Measurements from ENCODE around the gene EMC8. TPM values are rescaled to one million over a fixed set of nuclear protein-coding genes. Genes with fewer than 3 reads are reported as not detected.

Gene EMC8
- polyA plus RNA-seq, 1 of the 3 experiments (the other 2 are of a cell fraction): 45.9 TPM

- H3K36me3 ChIP-seq (replicated peaks in 1 of 2; ENCODE audit: control insufficient read depth in 1 of 2, insufficient read depth in 2 of 2, low read length in 1 of 2): no peaks in the 10 kb centered on the region
- H3K27ac ChIP-seq (ENCODE audit: low read depth in 2 of 2, low read length in 1 of 2): no peak overlapping the region
- no peak overlapping the region for H3K4me3 ChIP-seq (ENCODE audit: low read depth in 2 of 2, low read length in 1 of 2)
- no peaks in the 10 kb centered on the region for H3F3A ChIP-seq (replicated peaks; ENCODE audit: insufficient read depth)
- CTCF ChIA-PET: interaction anchor here (1.2 kb wide), 1 partner anchor 20 kb away, joined by 5 read pairs; no protein-coding TSS in a partner anchor
- POLR2A ChIA-PET: no interaction called here
- no peak overlapping the region for H2AFZ ChIP-seq (ENCODE audit: low read depth)
- no peaks in the 10 kb centered on the region for H3K9me2 ChIP-seq
- no peaks in the 10 kb centered on the region for H3K4me1 ChIP-seq (ENCODE audit: control insufficient read depth in 1 of 2, insufficient read depth in 2 of 2, low read depth in 1 of 2, low read length in 1 of 2)
- peaks cover 96% of the 10 kb centered on the region for H3K27me3 ChIP-seq (ENCODE audit: insufficient read depth)
- no peak for DNase-seq
- no peak for TF ChIP-seq IRF3 (IDR thresholded peaks at IDR 0.05; ENCODE audit: low read depth, low read length)
- no peak for TF ChIP-seq TEAD4 (IDR thresholded peaks at IDR 0.05; ENCODE audit: borderline replicate concordance, insufficient read depth)
- TF ChIP-seq RAD21 (IDR thresholded peaks at IDR 0.05; ENCODE audit: low read length): no peak
- H4K20me1 ChIP-seq (ENCODE audit: insufficient read depth): no peaks in the 10 kb centered on the region
- no peaks in the 10 kb centered on the region for H3K79me2 ChIP-seq (ENCODE audit: insufficient read depth)
- no peak overlapping the region for H3K4me2 ChIP-seq
- no peaks in the 10 kb centered on the region for H3K9me3 ChIP-seq
- no peak overlapping the region for H3K9ac ChIP-seq
- WGBS (ENCODE audit: low lambda C conversion rate): 7% methylated on average over 3 of the region's 10 CpGs
These were observed 41.5 kb upstream of the EMC8 start for GRCh38 chr16:85840801-85841200.

GRCh38 chr16:85840395-85840794 is 41.1 kb upstream of the EMC8 start:
- H3K27ac ChIP-seq (ENCODE audit: low read depth in 2 of 2, low read length in 1 of 2): no peak overlapping the region
- no peaks in the 10 kb centered on the region for H3K4me1 ChIP-seq (ENCODE audit: control insufficient read depth in 1 of 2, insufficient read depth in 2 of 2, low read depth in 1 of 2, low read length in 1 of 2)
- H3K27me3 ChIP-seq (ENCODE audit: insufficient read depth): peaks cover 99% of the 10 kb centered on the region
- DNase-seq: no peak
- no peaks in the 10 kb centered on the region for H4K20me1 ChIP-seq (ENCODE audit: insufficient read depth)
- H3F3A ChIP-seq (replicated peaks; ENCODE audit: insufficient read depth): no peaks in the 10 kb centered on the region
- no peaks in the 10 kb centered on the region for H3K79me2 ChIP-seq (ENCODE audit: insufficient read depth)
- no peaks in the 10 kb centered on the region for H3K36me3 ChIP-seq (replicated peaks in 1 of 2; ENCODE audit: control insufficient read depth in 1 of 2, insufficient read depth in 2 of 2, low read length in 1 of 2)
- POLR2A ChIA-PET: no interaction called here
- H2AFZ ChIP-seq (ENCODE audit: low read depth): no peak overlapping the region
- no peak overlapping the region for H3K4me2 ChIP-seq
- CTCF ChIA-PET: interaction anchor here (1.2 to 1.4 kb wide), 2 partner anchors 19 to 176 kb away, joined by 3 to 5 read pairs; no protein-coding TSS in a partner anchor
- H3K4me3 ChIP-seq (ENCODE audit: low read depth in 2 of 2, low read length in 1 of 2): no peak overlapping the region
- 0% methylated on average over 2 of the region's 9 CpGs for WGBS (ENCODE audit: low lambda C conversion rate)
- H3K9ac ChIP-seq: no peak overlapping the region
- no peaks in the 10 kb centered on the region for H3K9me2 ChIP-seq
- TF ChIP-seq RAD21 (IDR thresholded peaks at IDR 0.05; ENCODE audit: low read length): no peak
- TF ChIP-seq USF1 (IDR thresholded peaks at IDR 0.05; ENCODE audit: borderline replicate concordance, low read depth): no peak
- TF ChIP-seq TEAD4 (IDR thresholded peaks at IDR 0.05; ENCODE audit: borderline replicate concordance, insufficient read depth): no peak
- no peak for TF ChIP-seq GABPA (IDR thresholded peaks at IDR 0.05; ENCODE audit: low read depth)
- TF ChIP-seq RFX5 (IDR thresholded peaks at IDR 0.05; ENCODE audit: low read length): no peak
- TF ChIP-seq FOXM1 (IDR thresholded peaks at IDR 0.05; ENCODE audit: low read depth): no peak
- no peaks in the 10 kb centered on the region for H3K9me3 ChIP-seq

- H2AFZ ChIP-seq (ENCODE audit: low read depth): no peak overlapping the region
- no peak overlapping the region for H3K4me2 ChIP-seq
- H3K4me1 ChIP-seq (ENCODE audit: control insufficient read depth in 1 of 2, insufficient read depth in 2 of 2, low read depth in 1 of 2, low read length in 1 of 2): no peaks in the 10 kb centered on the region
- ChIA-PET POLR2A (no interaction called here), CTCF (interaction anchor here (1.2 to 1.4 kb wide), 2 partner anchors 18 to 177 kb away, joined by 3 to 5 read pairs; no protein-coding TSS in a partner anchor)
- no peaks in the 10 kb centered on the region for H3K9me2 ChIP-seq
- H3K4me3 ChIP-seq (ENCODE audit: low read depth in 2 of 2, low read length in 1 of 2): no peak overlapping the region
- no peak for DNase-seq
- 19% methylated on average over 14 of the region's 24 CpGs for WGBS (ENCODE audit: low lambda C conversion rate)
- no peaks in the 10 kb centered on the region for H3F3A ChIP-seq (replicated peaks; ENCODE audit: insufficient read depth)
- H3K79me2 ChIP-seq (ENCODE audit: insufficient read depth): no peaks in the 10 kb centered on the region
- no peak overlapping the region for H3K27ac ChIP-seq (ENCODE audit: low read depth in 2 of 2, low read length in 1 of 2)
- H4K20me1 ChIP-seq (ENCODE audit: insufficient read depth): no peaks in the 10 kb centered on the region
- no peak overlapping the region for H3K9ac ChIP-seq
- H3K9me3 ChIP-seq: no peaks in the 10 kb centered on the region
- H3K36me3 ChIP-seq (replicated peaks in 1 of 2; ENCODE audit: control insufficient read depth in 1 of 2, insufficient read depth in 2 of 2, low read length in 1 of 2): no peaks in the 10 kb centered on the region
- H3K27me3 ChIP-seq (ENCODE audit: insufficient read depth): peaks cover 99% of the 10 kb centered on the region
- TF ChIP-seq EP300 (IDR thresholded peaks at IDR 0.05; ENCODE audit: borderline replicate concordance in 1 of 2, low read depth in 1 of 2, low read length in 1 of 2) (no peak), SMC3 (IDR thresholded peaks at IDR 0.05; ENCODE audit: low read depth, low read length) (no peak), USF2 (IDR thresholded peaks at IDR 0.05; ENCODE audit: borderline replicate concordance, low read depth, low read length) (no peak), USF1 (IDR thresholded peaks at IDR 0.05; ENCODE audit: borderline replicate concordance, low read depth) (no peak), MEF2A (IDR thresholded peaks at IDR 0.05; ENCODE audit: borderline replicate concordance, low read depth) (no peak)
These were observed 40.4 kb upstream of the EMC8 start for GRCh38 chr16:85839681-85840240.
